ENCODE data around the gene SNF8.

- TF ChIP-seq CTCF (IDR thresholded peaks at IDR 0.05), result no peak
- no peak for TF ChIP-seq POLR2A (IDR thresholded peaks at IDR 0.05)
These were observed 44.5 kb upstream of the SNF8 start for GRCh38 chr17:48989100-48989499.

Measured in thyroid gland (tissue), 4 donors.